ENCODE data around the gene MAF.

GRCh38 chr16:79599256-79599836 is 1.2 kb downstream of the MAF start:
- TF ChIP-seq NFYB (CRISPR knock-in tag; conservative IDR thresholded peaks at IDR 0.05; ENCODE audit: low read depth) (no peak), ZNF138 (CRISPR knock-in tag; conservative IDR thresholded peaks at IDR 0.05) (no peak), USF2 (CRISPR knock-in tag; IDR thresholded peaks at IDR 0.05) (no peak), CTCF (IDR thresholded peaks at IDR 0.05) (no peak)
